Natural killer cell (primary cell): ENCODE results near the gene IL1RAP. TPM values are rescaled to one million over a fixed set of nuclear protein-coding genes. Genes with fewer than 3 reads are reported as not detected.

ENCODE experiments used
- ATAC-seq, 3 donors: fragments of 150-1000 bp in 2 of 3; fragments of 200-7000 bp in 1 of 3; cut with Tn5 transposase; 1 replicate in 1 of 3; 2 replicates in 2 of 3; pipeline ENCODE4 v1.10.0; 2021; ENCODE audit warnings: mild to moderate bottlenecking in 2 of 3, moderate library complexity in 2 of 3
- DNase-seq, 2 donors: peaks; one replicate each; pipeline versions ENCODE4 v3.0.0 to v3.0.0-alpha.2; 2013 to 2021; ENCODE audit warnings: mixed read lengths in 1 of 2
- H3K27ac ChIP-seq: one replicate; pipeline ENCODE4 v1.5.1; 2013; ENCODE audit warnings: mild to moderate bottlenecking, low read length
- H3K27me3 ChIP-seq: one replicate; pipeline ENCODE4 v1.6.1; 2013; ENCODE audit warnings: low read length; ENCODE audit not compliant: control insufficient read depth, insufficient read depth
- H3K36me3 ChIP-seq: one replicate; pipeline ENCODE4 v1.6.1; 2013; ENCODE audit warnings: low read length; ENCODE audit not compliant: control insufficient read depth, insufficient read depth
- H3K4me1 ChIP-seq: one replicate; pipeline ENCODE4 v1.6.1; 2013; ENCODE audit warnings: low read length; ENCODE audit not compliant: control insufficient read depth, insufficient read depth
- H3K4me3 ChIP-seq: one replicate; pipeline ENCODE4 v1.5.1; 2013; ENCODE audit warnings: low read length
- H3K9me3 ChIP-seq: one replicate; pipeline ENCODE4 v1.6.1; 2013; ENCODE audit warnings: low read length; ENCODE audit not compliant: control insufficient read depth, insufficient read depth
- H3K27ac Mint-ChIP-seq, 2 donors: one replicate each; pipeline ENCODE4 v1.8.0; 2022; ENCODE audit warnings: mild to moderate bottlenecking in 2 of 2, mixed read lengths in 2 of 2, moderate library complexity in 1 of 2
- H3K27me3 Mint-ChIP-seq, 2 donors: one replicate each; pipeline ENCODE4 v1.8.0; 2022; ENCODE audit warnings: low read depth in 2 of 2, mixed read lengths in 2 of 2
- H3K36me3 Mint-ChIP-seq: one replicate; pipeline ENCODE4 v1.8.0; 2022; ENCODE audit warnings: mixed read lengths
- H3K4me1 Mint-ChIP-seq, 2 donors: one replicate each; pipeline ENCODE4 v1.8.0; 2022; ENCODE audit warnings: mixed read lengths in 2 of 2
- H3K4me3 Mint-ChIP-seq: one replicate; pipeline ENCODE4 v1.8.0; 2022; ENCODE audit warnings: mild to moderate bottlenecking, moderate library complexity, mixed read lengths
- H3K9me3 Mint-ChIP-seq, 2 donors: one replicate each; pipeline ENCODE4 v1.8.0; 2022; ENCODE audit warnings: mixed read lengths in 2 of 2
- CTCF ChIP-seq: fragments of 200-600 bp; IDR thresholded peaks from one replicate; pipeline ENCODE4 v1.8.0; 2022; ENCODE audit warnings: antibody characterized with exemption
- WGBS: methylation state at CpG from one replicate; pipeline ENCODE4 v1.1.7; 2013; ENCODE audit warnings: missing lambda C conversion rate; ENCODE audit not compliant: insufficient coverage; 5-methylcytosine and 5-hydroxymethylcytosine counted together
- intact Hi-C: fragments of 100-400 bp; cut with micrococcal nuclease; formaldehyde crosslinking; loops from one replicate; pipeline ENCODE4 v1.14.2; 2022
- total RNA-seq, 4 donors: library from RNA; stranded (reverse); fragments of 120-200 nt in 1 of 4; gene quantifications; one replicate each; pipeline versions ENCODE4 v1.2.3 to v1.2.4, GENCODE V29; 2013 to 2022

Gene IL1RAP
- total RNA-seq, 3 donors from 2014 or later (not counting 1 experiment from before 2014, with no cell fraction given): 11.4 to 19.8 (median 15.1) TPM

- Mint-ChIP-seq H3K4me3 (no peak overlapping the region), H3K27ac (no peak overlapping the region), H3K9me3 (no peaks in the 10 kb centered on the region), H3K36me3 (no peaks in the 10 kb centered on the region), H3K4me1 (peaks cover 14 to 21% of the 10 kb centered on the region in 2 donors), H3K27me3 (no peaks in the 10 kb centered on the region)
- Histone ChIP-seq H3K36me3 (no peaks in the 10 kb centered on the region), H3K27me3 (no peaks in the 10 kb centered on the region), H3K4me3 (no peak overlapping the region), H3K4me1 (no peaks in the 10 kb centered on the region), H3K27ac (no peak overlapping the region), H3K9me3 (no peaks in the 10 kb centered on the region)
- intact Hi-C loops: loop anchor here (1.0 kb wide), 1 partner anchor 34 kb away; no protein-coding TSS in a partner anchor
- 80% methylated on average over 7 of the region's 7 CpGs for WGBS
- no peak for TF ChIP-seq CTCF
- DNase-seq: no peak
- no peak for ATAC-seq
Observed at GRCh38 chr3:190532731-190533203, 18.9 kb downstream of the IL1RAP start.

GRCh38 chr3:190533511-190534281, 19.8 kb downstream of the IL1RAP start:
- WGBS: 48% methylated on average over 10 of the region's 13 CpGs
- ATAC-seq: no peak
- Histone ChIP-seq H3K4me1 (no peaks in the 10 kb centered on the region), H3K4me3 (no peak overlapping the region), H3K27ac (no peak overlapping the region), H3K9me3 (no peaks in the 10 kb centered on the region), H3K27me3 (no peaks in the 10 kb centered on the region), H3K36me3 (no peaks in the 10 kb centered on the region)
- intact Hi-C loops: loop anchor here (1.0 kb wide), 1 partner anchor 35 kb away; no protein-coding TSS in a partner anchor
- Mint-ChIP-seq H3K4me1 (peaks cover 11 to 27% of the 10 kb centered on the region in 2 donors), H3K9me3 (no peaks in the 10 kb centered on the region), H3K27me3 (no peaks in the 10 kb centered on the region), H3K27ac (no peak overlapping the region), H3K4me3 (no peak overlapping the region), H3K36me3 (no peaks in the 10 kb centered on the region)
- TF ChIP-seq CTCF: no peak
- DNase-seq: no peak

- intact Hi-C loops: no loop called here
- H3K9me3 ChIP-seq: no peaks in the 10 kb centered on the region
- no peak overlapping the region for H3K4me3 Mint-ChIP-seq
- no peaks in the 10 kb centered on the region for H3K27me3 Mint-ChIP-seq
- no peak overlapping the region for H3K27ac ChIP-seq
- H3K36me3 Mint-ChIP-seq: no peaks in the 10 kb centered on the region
- TF ChIP-seq CTCF: no peak
- no peaks in the 10 kb centered on the region for H3K27me3 ChIP-seq
- H3K4me1 ChIP-seq: no peaks in the 10 kb centered on the region
- H3K36me3 ChIP-seq: no peaks in the 10 kb centered on the region
- DNase-seq (no peak), ATAC-seq (no peak)
- no peak overlapping the region for H3K4me3 ChIP-seq
- H3K4me1 Mint-ChIP-seq: peaks cover 8 to 27% of the 10 kb centered on the region in 2 donors
- 90% methylated on average over 4 of the region's 4 CpGs for WGBS
- no peaks in the 10 kb centered on the region for H3K9me3 Mint-ChIP-seq
- H3K27ac Mint-ChIP-seq: no peak overlapping the region
Observed at GRCh38 chr3:190534386-190534785, 20.5 kb downstream of the IL1RAP start.
